ENCODE data around the gene NKX6-2.

DNA sequence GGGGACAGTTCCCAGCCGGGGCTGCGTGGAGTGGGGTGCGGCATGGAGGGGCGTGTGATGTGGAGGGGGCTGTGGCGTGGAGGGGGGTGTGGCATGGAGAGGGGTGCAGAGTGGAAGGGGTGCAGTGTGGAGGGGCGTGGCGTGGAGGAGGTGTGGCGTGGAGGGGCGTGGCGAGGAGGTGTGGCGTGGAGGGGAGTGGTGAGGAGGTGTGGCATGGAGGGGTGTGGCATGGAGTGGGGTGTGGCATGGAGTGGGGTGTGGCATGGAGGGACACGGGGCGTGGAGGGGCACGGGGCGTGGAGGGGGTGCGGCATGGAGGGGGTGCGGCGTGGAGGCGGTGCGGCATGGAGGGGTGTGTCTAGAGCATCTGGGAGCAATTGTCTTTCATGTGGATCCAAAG, 33.6 kb downstream of the NKX6-2 start:
- TF ChIP-seq, protein P1, sequence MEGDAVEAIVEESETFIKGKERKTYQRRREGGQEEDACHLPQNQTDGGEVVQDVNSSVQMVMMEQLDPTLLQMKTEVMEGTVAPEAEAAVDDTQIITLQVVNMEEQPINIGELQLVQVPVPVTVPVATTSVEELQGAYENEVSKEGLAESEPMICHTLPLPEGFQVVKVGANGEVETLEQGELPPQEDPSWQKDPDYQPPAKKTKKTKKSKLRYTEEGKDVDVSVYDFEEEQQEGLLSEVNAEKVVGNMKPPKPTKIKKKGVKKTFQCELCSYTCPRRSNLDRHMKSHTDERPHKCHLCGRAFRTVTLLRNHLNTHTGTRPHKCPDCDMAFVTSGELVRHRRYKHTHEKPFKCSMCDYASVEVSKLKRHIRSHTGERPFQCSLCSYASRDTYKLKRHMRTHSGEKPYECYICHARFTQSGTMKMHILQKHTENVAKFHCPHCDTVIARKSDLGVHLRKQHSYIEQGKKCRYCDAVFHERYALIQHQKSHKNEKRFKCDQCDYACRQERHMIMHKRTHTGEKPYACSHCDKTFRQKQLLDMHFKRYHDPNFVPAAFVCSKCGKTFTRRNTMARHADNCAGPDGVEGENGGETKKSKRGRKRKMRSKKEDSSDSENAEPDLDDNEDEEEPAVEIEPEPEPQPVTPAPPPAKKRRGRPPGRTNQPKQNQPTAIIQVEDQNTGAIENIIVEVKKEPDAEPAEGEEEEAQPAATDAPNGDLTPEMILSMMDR (IDR thresholded peaks at IDR 0.05) = no peak
- TF ChIP-seq EP300 (IDR thresholded peaks at IDR 0.05) = no peak
- no peak for TF ChIP-seq POLR2A (IDR thresholded peaks at IDR 0.05)
- no peak for TF ChIP-seq POLR2AphosphoS5 (IDR thresholded peaks at IDR 0.05)

Data from gastroesophageal sphincter (tissue), 3 donors.